ENCODE data around the gene MYO18B.

Gene MYO18B

DNA sequence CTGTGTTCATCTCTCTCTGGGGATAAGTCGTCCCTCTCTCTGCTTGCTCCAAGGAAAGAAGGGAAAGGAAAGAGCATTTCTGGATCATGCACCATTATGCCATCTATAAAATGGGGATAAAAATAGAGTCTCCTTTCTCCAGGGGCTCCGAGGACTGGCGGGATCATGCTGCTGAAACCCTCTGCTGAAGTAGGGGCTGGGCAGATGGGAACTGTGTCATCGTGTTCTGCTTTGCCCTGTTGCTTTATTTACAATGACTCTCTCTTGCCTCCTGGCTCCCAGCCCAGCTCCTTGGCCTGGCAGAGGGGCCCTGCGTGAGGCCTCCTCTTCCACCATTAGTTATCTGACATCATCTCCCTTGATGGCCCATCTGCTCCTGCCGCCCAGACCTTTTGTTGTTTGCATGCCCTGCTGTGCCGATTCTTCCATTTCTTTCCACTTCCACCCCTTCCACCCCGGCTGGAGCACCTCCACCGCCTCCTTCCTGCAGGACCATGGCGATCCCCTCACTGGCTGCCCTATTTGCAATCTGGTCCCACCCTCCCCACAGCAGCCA, 200.9 kb downstream of the MYO18B start:
- TF ChIP-seq, protein P1, sequence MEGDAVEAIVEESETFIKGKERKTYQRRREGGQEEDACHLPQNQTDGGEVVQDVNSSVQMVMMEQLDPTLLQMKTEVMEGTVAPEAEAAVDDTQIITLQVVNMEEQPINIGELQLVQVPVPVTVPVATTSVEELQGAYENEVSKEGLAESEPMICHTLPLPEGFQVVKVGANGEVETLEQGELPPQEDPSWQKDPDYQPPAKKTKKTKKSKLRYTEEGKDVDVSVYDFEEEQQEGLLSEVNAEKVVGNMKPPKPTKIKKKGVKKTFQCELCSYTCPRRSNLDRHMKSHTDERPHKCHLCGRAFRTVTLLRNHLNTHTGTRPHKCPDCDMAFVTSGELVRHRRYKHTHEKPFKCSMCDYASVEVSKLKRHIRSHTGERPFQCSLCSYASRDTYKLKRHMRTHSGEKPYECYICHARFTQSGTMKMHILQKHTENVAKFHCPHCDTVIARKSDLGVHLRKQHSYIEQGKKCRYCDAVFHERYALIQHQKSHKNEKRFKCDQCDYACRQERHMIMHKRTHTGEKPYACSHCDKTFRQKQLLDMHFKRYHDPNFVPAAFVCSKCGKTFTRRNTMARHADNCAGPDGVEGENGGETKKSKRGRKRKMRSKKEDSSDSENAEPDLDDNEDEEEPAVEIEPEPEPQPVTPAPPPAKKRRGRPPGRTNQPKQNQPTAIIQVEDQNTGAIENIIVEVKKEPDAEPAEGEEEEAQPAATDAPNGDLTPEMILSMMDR (IDR thresholded peaks at IDR 0.05; ENCODE audit: control insufficient read depth, insufficient read depth, low read depth, low read length, missing control alignments): no peak
- DNase-seq (ENCODE audit: low read depth): no peak
- H3K4me3 ChIP-seq (ENCODE audit: control insufficient read depth, low read depth, low read length): no peak overlapping the region

GRCh38 chr22:25950111-25950510, 208.1 kb downstream of the MYO18B start:
- TF ChIP-seq, protein P1 (IDR thresholded peaks at IDR 0.05; ENCODE audit: control insufficient read depth, insufficient read depth, low read depth, low read length, missing control alignments): no peak
- no peak overlapping the region for H3K4me3 ChIP-seq (ENCODE audit: control insufficient read depth, low read depth, low read length)
- no peak for DNase-seq (ENCODE audit: low read depth)

DNA sequence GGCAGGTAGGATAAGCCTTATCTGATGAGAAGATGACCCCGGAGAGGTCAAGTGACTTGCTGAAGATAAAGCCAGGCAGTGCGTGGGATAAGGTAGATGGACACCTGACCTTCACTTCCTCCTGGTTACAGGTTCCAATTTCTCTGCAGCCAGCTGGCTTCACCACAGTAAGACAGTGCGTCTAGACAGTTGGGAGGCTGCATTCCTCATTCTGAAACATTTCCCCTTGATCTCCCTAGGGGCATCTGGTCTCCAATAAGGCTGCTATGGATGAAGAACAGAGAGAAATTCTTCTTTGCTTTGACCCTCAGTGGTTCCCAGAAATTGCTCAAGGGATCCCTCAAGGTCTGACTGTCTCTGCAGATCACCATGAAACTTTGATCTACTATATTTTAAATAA, 211.3 kb downstream of the MYO18B start:
- no peak overlapping the region for H3K4me3 ChIP-seq (ENCODE audit: control insufficient read depth, low read depth, low read length)
- DNase-seq (ENCODE audit: low read depth): no peak
- TF ChIP-seq, protein P1 (IDR thresholded peaks at IDR 0.05; ENCODE audit: control insufficient read depth, insufficient read depth, low read depth, low read length, missing control alignments): no peak

GRCh38 chr22:25953919-25954318, 211.9 kb downstream of the MYO18B start:
- TF ChIP-seq, protein P1 (IDR thresholded peaks at IDR 0.05; ENCODE audit: control insufficient read depth, insufficient read depth, low read depth, low read length, missing control alignments): no peak
- DNase-seq (ENCODE audit: low read depth): no peak
- no peak overlapping the region for H3K4me3 ChIP-seq (ENCODE audit: control insufficient read depth, low read depth, low read length)

DNA sequence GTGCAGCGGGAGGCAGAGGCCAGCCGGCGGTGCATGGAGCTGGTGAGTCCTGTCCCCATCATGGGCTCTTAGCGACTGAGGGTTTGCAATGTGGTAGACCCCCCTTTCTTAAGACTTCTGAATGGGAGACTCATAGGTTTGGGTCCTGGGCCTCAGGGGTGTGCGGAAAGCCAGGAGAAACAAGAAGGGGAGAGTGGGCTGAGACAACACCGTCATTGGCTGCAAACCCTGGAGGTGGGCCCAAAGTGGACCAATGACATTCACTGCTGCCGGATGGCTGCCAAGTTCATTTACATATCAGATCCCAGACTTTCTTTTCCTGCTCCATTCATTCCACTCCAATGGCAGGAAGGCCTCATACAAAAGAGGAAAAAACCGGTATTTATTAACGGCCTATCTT, 213.3 kb downstream of the MYO18B start:
- no peak overlapping the region for H3K4me3 ChIP-seq (ENCODE audit: control insufficient read depth, low read depth, low read length)
- DNase-seq (ENCODE audit: low read depth): no peak
- TF ChIP-seq, protein P1 (IDR thresholded peaks at IDR 0.05; ENCODE audit: control insufficient read depth, insufficient read depth, low read depth, low read length, missing control alignments): no peak

- H3K4me3 ChIP-seq (ENCODE audit: control insufficient read depth, low read depth, low read length): no peak overlapping the region
- no peak for DNase-seq (ENCODE audit: low read depth)
- TF ChIP-seq, protein P1 (IDR thresholded peaks at IDR 0.05; ENCODE audit: control insufficient read depth, insufficient read depth, low read depth, low read length, missing control alignments): no peak
Measured at GRCh38 chr22:25956801-25957200, 214.8 kb downstream of the MYO18B start.

All from AG09309 (cell line).